ENCODE data around the gene TIMM17A.

TIMM17A gene

GRCh38 chr1:201982623-201983379 lies 27.5 kb downstream of the TIMM17A start, which contains the start of gene RNPEP:
Gene RNPEP, plus strand, starts transcription at chr1:201982648. Its CDS starts 19 bp downstream, at chr1:201982667.
- DNase-seq (ENCODE audit: insufficient read length, low spot score) (peak; percentile 80), FAIRE-seq (peak; percentile 86)

- no peak for DNase-seq (ENCODE audit: insufficient read length, low spot score)
- FAIRE-seq = no peak
Observed at GRCh38 chr1:201983380-201983805, 28.1 kb downstream of the TIMM17A start.

GRCh38 chr1:201984446-201984845 lies 29.1 kb downstream of the TIMM17A start:
- DNase-seq (ENCODE audit: insufficient read length, low spot score) (no peak), FAIRE-seq (no peak)

- no peak for DNase-seq (ENCODE audit: insufficient read length, low spot score)
- no peak for FAIRE-seq
Observed at GRCh38 chr1:201985355-201985754, 30.1 kb downstream of the TIMM17A start.

GRCh38 chr1:201988601-201989000 lies 33.3 kb downstream of the TIMM17A start:
- DNase-seq (ENCODE audit: insufficient read length, low spot score) (no peak), FAIRE-seq (no peak)

GRCh38 chr1:201989354-201990128 lies 34.2 kb downstream of the TIMM17A start:
- FAIRE-seq = no peak
- DNase-seq (ENCODE audit: insufficient read length, low spot score) = no peak

- DNase-seq (ENCODE audit: insufficient read length, low spot score) (no peak), FAIRE-seq (no peak)
Observed at GRCh38 chr1:201990427-201990826, 35.1 kb downstream of the TIMM17A start.

GRCh38 chr1:201999625-202000238 lies 44.4 kb downstream of the TIMM17A start:
- DNase-seq (ENCODE audit: insufficient read length, low spot score) (peak; percentile 70), FAIRE-seq (peak; percentile 16)

- FAIRE-seq = no peak
- DNase-seq (ENCODE audit: insufficient read length, low spot score) = no peak
Observed at GRCh38 chr1:202002507-202002906, 47.2 kb downstream of the TIMM17A start.

GRCh38 chr1:202004711-202005110 lies 49.4 kb downstream of the TIMM17A start:
- FAIRE-seq (no peak), DNase-seq (ENCODE audit: insufficient read length, low spot score) (no peak)

- FAIRE-seq = no peak
- DNase-seq (ENCODE audit: insufficient read length, low spot score) = no peak
Observed at GRCh38 chr1:202005958-202006357, 50.7 kb downstream of the TIMM17A start.

- FAIRE-seq = no peak
- DNase-seq (ENCODE audit: insufficient read length, low spot score) = no peak
Observed at GRCh38 chr1:202007304-202007703, 52.0 kb downstream of the TIMM17A start.

- no peak for FAIRE-seq
- DNase-seq (ENCODE audit: insufficient read length, low spot score) = peak; percentile 78
Observed at GRCh38 chr1:202007805-202008489, 52.6 kb downstream of the TIMM17A start.

- FAIRE-seq (no peak), DNase-seq (ENCODE audit: insufficient read length, low spot score) (peak; percentile 88)
Observed at GRCh38 chr1:202009326-202010179, 54.2 kb downstream of the TIMM17A start.

GRCh38 chr1:202010180-202011015 lies 55.1 kb downstream of the TIMM17A start, which contains the start of gene ELF3:
Gene ELF3, plus strand, starts transcription at chr1:202010587. Its CDS starts 550 bp downstream, at chr1:202011137.
- FAIRE-seq (peak; percentile 26), DNase-seq (ENCODE audit: insufficient read length, low spot score) (peak; percentile 68)

- DNase-seq (ENCODE audit: insufficient read length, low spot score) (no peak), FAIRE-seq (no peak)
Observed at GRCh38 chr1:202011994-202012393, 56.7 kb downstream of the TIMM17A start.

GRCh38 chr1:202012544-202013478 lies 57.5 kb downstream of the TIMM17A start:
- DNase-seq (ENCODE audit: insufficient read length, low spot score) (no peak), FAIRE-seq (no peak)

- DNase-seq (ENCODE audit: insufficient read length, low spot score) (no peak), FAIRE-seq (no peak)
Observed at GRCh38 chr1:202013603-202014002, 58.3 kb downstream of the TIMM17A start.
